ENCODE measurements around the gene PLXNB2.

- TF ChIP-seq CTCF (IDR thresholded peaks at IDR 0.05) (no peak), POLR2A (IDR thresholded peaks at IDR 0.05) (no peak)
These were observed 50.4 kb downstream of the PLXNB2 start for GRCh38 chr22:50257041-50257440.

Measured in heart left ventricle (tissue), 13 donors.